ENCODE results near the gene NADSYN1.

DNA sequence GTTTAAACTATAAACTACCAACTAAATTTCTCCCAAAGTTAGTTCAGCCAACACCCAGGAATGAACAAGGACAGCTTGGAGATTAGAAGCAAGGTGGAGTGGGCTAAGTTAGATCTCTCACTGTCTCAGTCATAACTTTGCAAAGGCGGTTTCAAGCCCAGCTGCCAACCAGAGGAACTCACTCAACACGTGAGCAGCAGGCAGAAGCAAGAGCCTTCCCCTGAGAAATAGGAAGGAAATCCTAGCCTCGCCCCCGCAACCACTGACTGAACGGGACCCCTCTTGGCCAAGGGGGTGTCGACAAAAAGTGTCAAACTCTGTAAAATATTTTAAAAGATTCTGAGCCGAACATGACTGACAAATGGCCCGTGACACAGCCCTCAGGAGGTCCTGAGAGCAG, 90.9 kb downstream of the NADSYN1 start:
- TF ChIP-seq YY1 (IDR thresholded peaks at IDR 0.05; ENCODE audit: low read depth) (no peak), EGR1 (IDR thresholded peaks at IDR 0.05) (no peak), TEAD4 (IDR thresholded peaks at IDR 0.05) (no peak), RAD21 (IDR thresholded peaks at IDR 0.05; ENCODE audit: low read depth) (no peak), ZBTB7A (IDR thresholded peaks at IDR 0.05; ENCODE audit: low read depth) (no peak), CREB1 (IDR thresholded peaks at IDR 0.05; ENCODE audit: low read depth) (no peak), MAX (IDR thresholded peaks at IDR 0.05) (no peak), TCF12 (IDR thresholded peaks at IDR 0.05; ENCODE audit: low read depth) (no peak), EP300 (IDR thresholded peaks at IDR 0.05; ENCODE audit: borderline replicate concordance) (no peak), USF1 (IDR thresholded peaks at IDR 0.05) (no peak), CEBPB (IDR thresholded peaks at IDR 0.05) (no peak), TAF1 (IDR thresholded peaks at IDR 0.05; ENCODE audit: low read depth) (no peak)
- TF ChIP-seq, protein P1, sequence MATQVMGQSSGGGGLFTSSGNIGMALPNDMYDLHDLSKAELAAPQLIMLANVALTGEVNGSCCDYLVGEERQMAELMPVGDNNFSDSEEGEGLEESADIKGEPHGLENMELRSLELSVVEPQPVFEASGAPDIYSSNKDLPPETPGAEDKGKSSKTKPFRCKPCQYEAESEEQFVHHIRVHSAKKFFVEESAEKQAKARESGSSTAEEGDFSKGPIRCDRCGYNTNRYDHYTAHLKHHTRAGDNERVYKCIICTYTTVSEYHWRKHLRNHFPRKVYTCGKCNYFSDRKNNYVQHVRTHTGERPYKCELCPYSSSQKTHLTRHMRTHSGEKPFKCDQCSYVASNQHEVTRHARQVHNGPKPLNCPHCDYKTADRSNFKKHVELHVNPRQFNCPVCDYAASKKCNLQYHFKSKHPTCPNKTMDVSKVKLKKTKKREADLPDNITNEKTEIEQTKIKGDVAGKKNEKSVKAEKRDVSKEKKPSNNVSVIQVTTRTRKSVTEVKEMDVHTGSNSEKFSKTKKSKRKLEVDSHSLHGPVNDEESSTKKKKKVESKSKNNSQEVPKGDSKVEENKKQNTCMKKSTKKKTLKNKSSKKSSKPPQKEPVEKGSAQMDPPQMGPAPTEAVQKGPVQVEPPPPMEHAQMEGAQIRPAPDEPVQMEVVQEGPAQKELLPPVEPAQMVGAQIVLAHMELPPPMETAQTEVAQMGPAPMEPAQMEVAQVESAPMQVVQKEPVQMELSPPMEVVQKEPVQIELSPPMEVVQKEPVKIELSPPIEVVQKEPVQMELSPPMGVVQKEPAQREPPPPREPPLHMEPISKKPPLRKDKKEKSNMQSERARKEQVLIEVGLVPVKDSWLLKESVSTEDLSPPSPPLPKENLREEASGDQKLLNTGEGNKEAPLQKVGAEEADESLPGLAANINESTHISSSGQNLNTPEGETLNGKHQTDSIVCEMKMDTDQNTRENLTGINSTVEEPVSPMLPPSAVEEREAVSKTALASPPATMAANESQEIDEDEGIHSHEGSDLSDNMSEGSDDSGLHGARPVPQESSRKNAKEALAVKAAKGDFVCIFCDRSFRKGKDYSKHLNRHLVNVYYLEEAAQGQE (IDR thresholded peaks at IDR 0.05; ENCODE audit: low read depth) = no peak

All from Ishikawa (cell line).